Measurements from ENCODE around the gene PCDHGC4. TPM values are rescaled to one million over a fixed set of nuclear protein-coding genes. Genes with fewer than 3 reads are reported as not detected.

The PCDHGC4 gene
- total and polyA plus RNA-seq, 2 of the 13 experiments (the other 11 are each of a cell fraction or from before 2014, with no cell fraction given) = 0.07 TPM; not detected in 1

GRCh38 chr5:141524604-141525597, 40.1 kb downstream of the PCDHGC4 start (continued):
- no peak for TF ChIP-seq PCBP1 (IDR thresholded peaks at IDR 0.05; ENCODE audit: borderline replicate concordance, low read depth, low read length)
- peak; percentile 35; the same call in 1 of the 2 replicates for TF ChIP-seq HCFC1 (IDR thresholded peaks at IDR 0.05; ENCODE audit: low read depth, low read length)
- no peak for TF ChIP-seq ZHX2 (IDR thresholded peaks at IDR 0.05; ENCODE audit: low read depth)
- TF ChIP-seq ZHX2 (CRISPR knock-in tag; IDR thresholded peaks at IDR 0.05; ENCODE audit: borderline replicate concordance) = no peak
- no peak for TF ChIP-seq SALL2 (CRISPR knock-in tag; IDR thresholded peaks at IDR 0.05)
- TF ChIP-seq RELA (CRISPR knock-in tag; IDR thresholded peaks at IDR 0.05) = peak; percentile 67; the same call in 1 of the 2 replicates
- no peak for TF ChIP-seq ZNF703 (CRISPR knock-in tag; IDR thresholded peaks at IDR 0.05; ENCODE audit: borderline replicate concordance)
- peak; percentile 61 for TF ChIP-seq FOXA3 (CRISPR knock-in tag; IDR thresholded peaks at IDR 0.05)
- no peak for TF ChIP-seq FOXA1 (IDR thresholded peaks at IDR 0.05)
- peak; percentile 52 for TF ChIP-seq FOXA1 (CRISPR knock-in tag; IDR thresholded peaks at IDR 0.05)
- TF ChIP-seq ZNF329 (CRISPR knock-in tag; IDR thresholded peaks at IDR 0.05; ENCODE audit: low read depth) = no peak
- TF ChIP-seq CENPX (CRISPR knock-in tag; IDR thresholded peaks at IDR 0.05) = no peak
- TF ChIP-seq BHLHE40 (IDR thresholded peaks at IDR 0.05; ENCODE audit: low read length) = no peak; the same call in 1 of the 2 replicates
- TF ChIP-seq TEAD3 (CRISPR knock-in tag; optimal IDR thresholded peaks at IDR 0.05; ENCODE audit: borderline replicate concordance) = peak; percentile 98
- no peak for TF ChIP-seq NR1H2 (CRISPR knock-in tag; IDR thresholded peaks at IDR 0.05; ENCODE audit: borderline replicate concordance, low read depth)
- no peak for TF ChIP-seq MED8 (CRISPR knock-in tag; IDR thresholded peaks at IDR 0.05; ENCODE audit: insufficient replicate concordance)
- TF ChIP-seq, protein P1, sequence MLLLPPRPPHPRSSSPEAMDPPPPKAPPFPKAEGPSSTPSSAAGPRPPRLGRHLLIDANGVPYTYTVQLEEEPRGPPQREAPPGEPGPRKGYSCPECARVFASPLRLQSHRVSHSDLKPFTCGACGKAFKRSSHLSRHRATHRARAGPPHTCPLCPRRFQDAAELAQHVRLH (CRISPR knock-in tag; IDR thresholded peaks at IDR 0.05; ENCODE audit: borderline replicate concordance, low read depth) = no peak
- no peak for TF ChIP-seq KLF13 (CRISPR knock-in tag; IDR thresholded peaks at IDR 0.05)
- no peak for TF ChIP-seq SRY (CRISPR knock-in tag; IDR thresholded peaks at IDR 0.05)
- no peak for TF ChIP-seq TOE1 (CRISPR knock-in tag; IDR thresholded peaks at IDR 0.05)
- no peak for TF ChIP-seq HOXA9 (CRISPR knock-in tag; IDR thresholded peaks at IDR 0.05; ENCODE audit: borderline replicate concordance)
- TF ChIP-seq ZNF562 (CRISPR knock-in tag; IDR thresholded peaks at IDR 0.05; ENCODE audit: borderline replicate concordance) = no peak
- no peak for TF ChIP-seq THAP7 (CRISPR knock-in tag; IDR thresholded peaks at IDR 0.05)

Data from HepG2 (cell line).